Measurements from ENCODE around the gene NAA15. TPM values are rescaled to one million over a fixed set of nuclear protein-coding genes. Genes with fewer than 3 reads are reported as not detected.

Gene NAA15
- total and polyA plus RNA-seq, 2 experiments from 2014 or later: 29.2 to 32.8 TPM

DNA sequence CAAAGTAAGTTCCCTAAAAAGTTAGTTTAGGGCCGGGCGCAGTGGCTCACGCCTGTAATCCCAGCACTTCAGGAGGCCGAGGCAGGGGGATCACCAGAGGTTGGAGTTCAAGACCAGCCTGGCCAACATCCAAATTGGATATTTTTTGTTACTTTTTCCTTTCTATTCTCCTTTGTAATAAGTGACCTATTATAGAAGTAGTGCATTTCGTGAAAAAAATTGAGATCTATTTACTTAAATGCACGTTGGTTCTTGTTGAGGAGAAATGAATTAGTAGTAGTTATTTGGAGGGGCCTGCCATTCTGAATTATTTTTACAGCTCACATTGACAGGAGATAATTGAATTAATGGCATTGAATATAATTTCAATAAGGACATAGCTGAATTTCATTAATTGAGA, 23.3 kb downstream of the NAA15 start:
- WGBS, 2 experiments (ENCODE audit: low coverage in 1 of 2, low lambda C conversion rate in 2 of 2, missing lambda C conversion rate in 2 of 2): 80 to 89% methylated on average over 6 of the region's 6 CpGs

DNA sequence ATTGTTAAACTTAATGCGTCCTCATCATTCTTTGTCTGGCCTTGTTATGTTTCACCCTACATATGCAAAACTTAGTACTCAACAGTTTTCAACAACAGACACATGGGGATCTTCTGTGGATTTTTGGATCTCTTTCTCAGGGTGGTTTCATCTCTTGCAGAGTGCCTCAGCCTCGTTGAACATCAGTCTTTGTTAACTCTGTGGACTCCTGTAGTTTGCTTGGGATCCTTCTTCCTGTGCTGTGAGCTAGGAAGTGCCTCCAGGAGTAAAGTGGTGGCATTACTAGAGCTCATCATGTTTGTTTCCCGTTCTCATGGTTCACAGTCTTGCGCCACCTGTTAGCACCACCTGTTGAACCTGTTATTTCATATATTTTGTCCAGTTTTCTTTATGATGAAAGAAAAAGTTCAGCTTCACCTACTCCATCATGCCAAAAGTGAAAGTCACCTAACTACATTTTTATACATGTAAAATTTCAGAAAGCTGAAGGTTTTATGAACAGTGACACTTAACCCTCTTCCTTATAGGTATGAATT, 28.4 kb downstream of the NAA15 start:
- Histone ChIP-seq H3K9me3 (ENCODE audit: low read depth) (no peaks in the 10 kb centered on the region), H3K27ac (no peak overlapping the region), H3K36me3 (ENCODE audit: low read depth) (peaks cover 10% of the 10 kb centered on the region; the same call in 1 of the 2 replicates), H3K9me2 (ENCODE audit: insufficient read depth) (no peaks in the 10 kb centered on the region), H3K79me2 (ENCODE audit: insufficient read depth) (peaks cover 100% of the 10 kb centered on the region), H3K27me3 (replicated peaks; ENCODE audit: insufficient read depth) (no peaks in the 10 kb centered on the region), H2AFZ (no peak overlapping the region), H3F3A (ENCODE audit: insufficient read depth) (peaks cover 9% of the 10 kb centered on the region; the same call in 1 of the 2 replicates), H3K9ac (no peak overlapping the region), H4K20me1 (ENCODE audit: insufficient read depth) (peaks cover 3% of the 10 kb centered on the region; the same call in 1 of the 2 replicates), H3K4me2 (ENCODE audit: unreplicated experiment) (no peak overlapping the region), H3K4me1 (ENCODE audit: insufficient read depth) (peaks cover 6% of the 10 kb centered on the region; the same call in 1 of the 2 replicates), H3K4me3 (no peak overlapping the region)
- in situ Hi-C loops (cut with MboI): no loop called here
- WGBS, 2 experiments (ENCODE audit: low coverage in 1 of 2, low lambda C conversion rate in 2 of 2, missing lambda C conversion rate in 2 of 2): 71 to 78% methylated on average over 4 of the region's 4 CpGs
- TF ChIP-seq EZH2phosphoT487 (IDR thresholded peaks at IDR 0.05; ENCODE audit: insufficient read depth, low read depth): no peak
- TF ChIP-seq EZH2 (IDR thresholded peaks at IDR 0.05; ENCODE audit: insufficient read depth, poor library complexity, severe bottlenecking): no peak
- DNase-seq: no peak

More for the DNA sequence above, 23.3 kb downstream of the NAA15 start:
- H3K27me3 ChIP-seq (replicated peaks; ENCODE audit: insufficient read depth): no peaks in the 10 kb centered on the region
- peaks cover 4% of the 10 kb centered on the region; the same call in 1 of the 2 replicates for H4K20me1 ChIP-seq (ENCODE audit: insufficient read depth)
- no peaks in the 10 kb centered on the region; the same call in 1 of the 2 replicates for H3K4me1 ChIP-seq (ENCODE audit: insufficient read depth)
- H3K9ac ChIP-seq: no peak overlapping the region
- no peak overlapping the region for H2AFZ ChIP-seq
- H3K36me3 ChIP-seq (ENCODE audit: low read depth): peaks cover 7% of the 10 kb centered on the region; the same call in 1 of the 2 replicates
- H3K27ac ChIP-seq: no peak overlapping the region
- no peaks in the 10 kb centered on the region for H3K9me3 ChIP-seq (ENCODE audit: low read depth)
- no peak for TF ChIP-seq EZH2 (IDR thresholded peaks at IDR 0.05; ENCODE audit: insufficient read depth, poor library complexity, severe bottlenecking)
- TF ChIP-seq EZH2phosphoT487 (IDR thresholded peaks at IDR 0.05; ENCODE audit: insufficient read depth, low read depth): no peak
- in situ Hi-C loops (cut with MboI): no loop called here
- H3K79me2 ChIP-seq (ENCODE audit: insufficient read depth): peaks cover 100% of the 10 kb centered on the region
- no peak overlapping the region for H3K4me2 ChIP-seq (ENCODE audit: unreplicated experiment)
- H3K9me2 ChIP-seq (ENCODE audit: insufficient read depth): no peaks in the 10 kb centered on the region
- no peak overlapping the region for H3K4me3 ChIP-seq
- DNase-seq: no peak
- H3F3A ChIP-seq (ENCODE audit: insufficient read depth): no peaks in the 10 kb centered on the region

DNA sequence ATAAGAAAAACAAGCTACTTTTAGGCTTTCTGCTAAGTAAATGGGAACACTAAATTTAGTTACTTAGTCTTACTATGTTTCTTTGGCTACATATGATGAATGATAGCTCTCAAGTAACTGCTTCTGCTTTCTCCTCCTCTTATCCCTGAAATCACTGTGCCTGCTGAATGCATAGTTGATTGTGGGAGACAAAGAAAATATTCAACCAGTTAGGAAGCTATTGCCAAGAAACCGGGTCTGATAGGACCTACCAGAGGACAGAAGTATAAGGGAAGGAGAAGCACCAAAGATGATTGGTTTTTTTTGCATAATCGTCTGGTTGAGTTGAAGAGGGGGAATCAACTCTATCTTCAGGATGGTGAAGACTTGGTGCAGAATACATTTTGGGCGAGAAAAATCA, 29.0 kb downstream of the NAA15 start:
- Histone ChIP-seq H3K9ac (no peak overlapping the region), H3K9me3 (ENCODE audit: low read depth) (no peaks in the 10 kb centered on the region), H3K27me3 (replicated peaks; ENCODE audit: insufficient read depth) (no peaks in the 10 kb centered on the region), H3F3A (ENCODE audit: insufficient read depth) (peaks cover 9% of the 10 kb centered on the region; the same call in 1 of the 2 replicates), H3K36me3 (ENCODE audit: low read depth) (peaks cover 10% of the 10 kb centered on the region; the same call in 1 of the 2 replicates), H4K20me1 (ENCODE audit: insufficient read depth) (no peaks in the 10 kb centered on the region), H3K4me2 (ENCODE audit: unreplicated experiment) (no peak overlapping the region), H2AFZ (no peak overlapping the region), H3K27ac (0 out of 2 replicates have a peak overlapping the region, but pooled peaks have one; percentile 68), H3K4me1 (ENCODE audit: insufficient read depth) (peaks cover 6% of the 10 kb centered on the region; the same call in 1 of the 2 replicates), H3K4me3 (no peak overlapping the region), H3K79me2 (ENCODE audit: insufficient read depth) (peaks cover 100% of the 10 kb centered on the region), H3K9me2 (ENCODE audit: insufficient read depth) (no peaks in the 10 kb centered on the region)
- DNase-seq: no peak
- TF ChIP-seq EZH2phosphoT487 (IDR thresholded peaks at IDR 0.05; ENCODE audit: insufficient read depth, low read depth) (no peak), EZH2 (IDR thresholded peaks at IDR 0.05; ENCODE audit: insufficient read depth, poor library complexity, severe bottlenecking) (no peak)
- 97 to 98% methylated on average over 3 of the region's 3 CpGs for WGBS, 2 experiments (ENCODE audit: low coverage in 1 of 2, low lambda C conversion rate in 2 of 2, missing lambda C conversion rate in 2 of 2)
- in situ Hi-C loops (cut with MboI): no loop called here

DNA sequence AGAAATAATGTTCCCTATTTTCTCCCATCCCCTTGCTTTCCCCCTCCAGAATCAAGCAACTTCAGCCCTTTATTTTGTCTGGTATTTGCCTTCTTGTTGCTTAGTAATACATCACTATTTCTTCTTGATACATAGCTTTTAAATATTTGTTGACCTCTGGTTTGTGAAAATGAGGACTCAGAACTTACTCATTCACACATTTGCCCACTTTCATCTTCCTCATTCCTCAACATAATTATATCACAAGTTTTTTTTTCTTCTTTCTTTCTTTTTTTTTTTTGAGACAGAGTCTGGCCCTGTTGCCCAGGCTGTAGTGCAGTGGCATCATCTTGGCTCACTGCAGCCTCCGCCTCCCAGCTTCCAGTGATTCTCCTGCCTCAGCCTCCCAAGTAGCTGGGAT, 29.9 kb downstream of the NAA15 start:
- Histone ChIP-seq H3K9me2 (ENCODE audit: insufficient read depth) (no peaks in the 10 kb centered on the region), H3K27ac (peak overlapping the region; percentile 68), H3K36me3 (ENCODE audit: low read depth) (peaks cover 10% of the 10 kb centered on the region; the same call in 1 of the 2 replicates), H3F3A (ENCODE audit: insufficient read depth) (peaks cover 9% of the 10 kb centered on the region; the same call in 1 of the 2 replicates), H3K9ac (peak overlapping the region; percentile 50), H3K4me3 (no peak overlapping the region), H3K4me1 (ENCODE audit: insufficient read depth) (peaks cover 6% of the 10 kb centered on the region; the same call in 1 of the 2 replicates), H4K20me1 (ENCODE audit: insufficient read depth) (no peaks in the 10 kb centered on the region), H3K9me3 (ENCODE audit: low read depth) (no peaks in the 10 kb centered on the region), H3K4me2 (ENCODE audit: unreplicated experiment) (no peak overlapping the region), H3K27me3 (replicated peaks; ENCODE audit: insufficient read depth) (no peaks in the 10 kb centered on the region), H2AFZ (no peak overlapping the region), H3K79me2 (ENCODE audit: insufficient read depth) (peaks cover 99% of the 10 kb centered on the region)
- DNase-seq: peak; percentile 54
- 78 to 97% methylated on average over 1 of the region's 1 CpG for whole genome bisulfite sequencing, 2 experiments (ENCODE audit: low coverage in 1 of 2, low lambda C conversion rate in 2 of 2, missing lambda C conversion rate in 2 of 2)
- TF ChIP-seq EZH2phosphoT487 (IDR thresholded peaks at IDR 0.05; ENCODE audit: insufficient read depth, low read depth): no peak
- no peak for TF ChIP-seq EZH2 (IDR thresholded peaks at IDR 0.05; ENCODE audit: insufficient read depth, poor library complexity, severe bottlenecking)
- in situ Hi-C loops (cut with MboI): no loop called here
